ENCODE results near the gene USP9Y.
A peak's percentile ranks its signal among the peaks of the same experiment; 100 is the strongest.

USP9Y gene

DNA sequence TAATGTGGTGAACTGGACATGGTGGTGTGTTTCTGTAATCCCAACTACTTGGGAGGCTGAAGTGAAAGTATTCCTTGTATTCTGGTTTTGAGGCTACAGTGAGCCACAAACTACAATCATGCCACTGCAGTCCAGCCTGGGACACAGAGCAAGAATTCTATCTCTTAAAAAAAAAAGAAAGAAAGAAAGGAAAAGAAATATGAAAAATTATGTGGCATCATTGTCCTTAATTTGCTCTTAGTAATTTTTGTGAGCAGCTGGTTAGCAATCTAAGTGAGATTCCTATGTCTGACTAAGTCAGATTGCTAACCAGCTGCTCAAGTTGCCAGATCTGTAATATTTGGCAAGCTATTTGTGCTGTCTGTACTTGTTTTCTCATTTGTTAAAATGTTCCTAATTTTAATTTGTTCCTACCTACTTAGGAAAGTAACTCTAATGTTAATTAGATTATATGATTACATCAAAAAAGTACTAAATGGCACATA is 154.8 kb downstream of the USP9Y start:
- Mint-ChIP-seq H3K4me3 (no peak overlapping the region), H3K27ac (no peak overlapping the region), H3K4me1 (no peaks in the 10 kb centered on the region), H3K9me3 (no peaks in the 10 kb centered on the region), H3K36me3 (peaks cover 15% of the 10 kb centered on the region), H3K27me3 (no peaks in the 10 kb centered on the region)
- no peak for ATAC-seq

DNA sequence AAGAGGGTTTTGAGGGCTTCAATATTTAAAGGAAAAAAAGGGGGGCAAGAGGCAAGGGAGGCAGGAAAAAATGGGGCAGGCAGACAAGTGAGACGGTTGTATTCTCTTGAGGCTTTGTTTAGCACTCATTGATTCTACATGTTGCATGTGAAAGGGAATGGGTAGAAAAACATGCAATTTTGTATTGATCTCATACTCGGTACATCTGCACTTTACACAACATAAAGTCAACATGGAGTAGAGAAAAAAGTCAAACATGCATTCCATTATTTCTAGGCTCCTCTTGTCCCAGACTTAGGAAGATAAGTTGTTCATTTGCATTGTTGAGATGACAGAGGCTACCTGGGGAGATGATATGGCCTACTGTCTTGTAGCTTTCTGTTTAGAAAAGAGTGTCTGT is 166.9 kb downstream of the USP9Y start:
- Mint-ChIP-seq H3K36me3 (peaks cover 14% of the 10 kb centered on the region), H3K4me3 (no peak overlapping the region), H3K4me1 (no peaks in the 10 kb centered on the region), H3K27me3 (no peaks in the 10 kb centered on the region), H3K9me3 (no peaks in the 10 kb centered on the region), H3K27ac (no peak overlapping the region)
- no peak for ATAC-seq

DNA sequence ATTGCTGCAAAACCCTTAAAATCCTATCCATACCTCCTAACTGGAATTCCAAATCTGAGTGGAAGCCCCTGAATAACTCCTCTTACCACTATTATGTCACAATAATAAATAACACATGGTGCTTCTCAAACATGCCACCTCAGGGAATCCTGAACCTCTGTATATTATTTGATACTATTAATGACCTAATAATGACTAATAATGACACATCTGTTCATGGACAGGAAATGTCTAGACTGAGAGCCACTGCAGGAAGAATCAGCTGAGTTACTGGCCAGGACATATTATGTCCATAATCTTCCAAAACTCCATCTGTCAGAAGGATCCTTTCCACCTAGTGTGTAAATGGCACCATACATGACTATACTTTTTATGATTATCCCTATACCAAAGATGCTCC is 195.9 kb downstream of the USP9Y start:
- Mint-ChIP-seq H3K36me3 (no peaks in the 10 kb centered on the region), H3K4me1 (no peaks in the 10 kb centered on the region), H3K9me3 (no peaks in the 10 kb centered on the region), H3K27me3 (no peaks in the 10 kb centered on the region), H3K27ac (no peak overlapping the region), H3K4me3 (no peak overlapping the region)
- no peak for ATAC-seq

DNA sequence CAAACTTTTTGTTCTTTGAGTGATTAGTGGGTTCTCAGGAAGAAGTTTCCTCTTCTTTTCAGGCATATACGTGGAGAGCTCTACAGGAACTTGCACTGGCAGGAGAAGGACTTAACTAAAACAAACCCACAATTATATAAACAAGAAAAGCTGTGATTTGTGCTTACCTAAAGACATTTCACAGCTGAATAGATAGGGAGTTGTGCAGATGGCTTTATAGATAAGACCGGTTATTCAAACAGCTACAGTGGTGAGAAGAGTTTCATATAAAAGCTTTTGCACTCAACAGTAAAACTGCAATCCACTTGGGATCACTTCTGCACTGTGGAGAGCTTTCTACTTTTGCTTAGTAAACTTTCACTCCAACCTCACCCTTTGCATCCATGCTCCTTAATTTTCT is 197.6 kb downstream of the USP9Y start:
- H3K27me3 Mint-ChIP-seq: no peaks in the 10 kb centered on the region
- H3K36me3 Mint-ChIP-seq: no peaks in the 10 kb centered on the region
- ATAC-seq: no peak
- no peaks in the 10 kb centered on the region for H3K4me1 Mint-ChIP-seq
- no peak overlapping the region for H3K27ac Mint-ChIP-seq
- no peaks in the 10 kb centered on the region for H3K9me3 Mint-ChIP-seq
- H3K4me3 Mint-ChIP-seq: no peak overlapping the region

DNA sequence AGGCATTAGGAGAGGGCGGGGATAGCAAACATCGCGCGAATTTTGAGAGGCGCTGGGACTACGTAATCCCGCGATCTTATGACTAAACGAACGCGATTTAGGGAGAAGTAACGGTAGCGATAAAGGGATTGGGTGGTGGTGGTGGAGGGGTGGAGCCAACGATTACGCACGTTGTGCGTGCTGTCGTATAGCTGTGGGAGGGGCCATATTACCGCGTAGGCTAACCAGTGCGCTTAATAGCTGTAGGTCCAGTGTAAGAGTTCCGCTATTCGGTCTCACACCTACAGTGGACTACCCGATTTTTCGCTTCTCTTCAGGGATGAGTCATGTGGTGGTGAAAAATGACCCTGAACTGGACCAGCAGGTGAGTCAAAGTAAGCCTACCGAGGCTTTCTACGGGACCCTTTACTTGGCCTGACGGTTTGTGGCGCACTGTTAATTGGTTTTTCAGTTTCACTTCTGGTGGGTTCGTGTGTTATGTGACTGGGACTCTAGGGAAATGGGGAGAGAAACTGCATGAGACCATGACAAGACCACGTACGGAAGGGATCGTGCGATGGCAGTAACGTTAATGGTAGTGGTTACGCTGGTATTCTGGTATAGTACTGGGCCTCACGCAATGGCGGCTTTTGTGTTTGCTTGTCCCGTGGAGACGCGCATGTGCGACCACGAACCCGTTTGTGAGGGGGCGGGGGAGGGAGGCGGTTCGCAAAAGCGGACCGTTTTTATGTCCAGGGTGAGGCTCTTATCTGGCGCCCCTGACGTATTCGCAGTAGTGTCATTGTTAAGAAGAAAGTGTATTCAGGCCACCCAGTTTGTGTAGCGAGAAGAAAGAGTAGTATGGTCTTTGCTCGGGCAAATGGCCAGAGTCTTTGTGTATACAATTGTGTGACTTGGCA is 203.8 kb downstream of the USP9Y start, which contains the start of gene DDX3Y:
Gene DDX3Y, plus strand, starts transcription at position 251 of the 899 bp plus-strand sequence. Its CDS starts 69 bp downstream, at position 320.
- Mint-ChIP-seq H3K4me3 (peak within 1 kb of the TSS; percentile 99), H3K36me3 (peaks cover 11% of the 10 kb centered on the region), H3K4me1 (peaks cover 13% of the 10 kb centered on the region), H3K27me3 (no peaks in the 10 kb centered on the region), H3K27ac (peak within 1 kb of the TSS; percentile 100), H3K9me3 (no peaks in the 10 kb centered on the region)
- ATAC-seq: peak; percentile 97

DNA sequence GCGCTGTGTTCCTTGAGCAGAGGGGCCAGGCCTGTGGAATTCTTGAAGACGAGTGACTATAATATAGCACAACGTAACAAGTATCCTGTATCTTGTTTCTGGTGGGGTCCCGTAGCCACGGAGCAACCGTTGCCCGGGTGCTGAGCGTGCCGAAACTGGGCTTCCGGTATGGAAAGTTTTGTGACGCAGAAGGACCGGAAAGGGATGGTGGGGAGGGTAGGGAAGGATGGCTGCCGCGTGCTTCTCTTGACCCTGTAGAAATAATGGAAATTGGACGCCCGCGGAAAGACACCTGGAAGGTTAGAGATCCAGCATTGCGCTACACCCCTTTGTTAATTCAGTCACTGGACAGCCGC is 204.5 kb downstream of the USP9Y start:
- ATAC-seq: peak; percentile 82
- peaks cover 17% of the 10 kb centered on the region for H3K36me3 Mint-ChIP-seq
- H3K4me3 Mint-ChIP-seq: peak overlapping the region; percentile 99
- H3K9me3 Mint-ChIP-seq: no peaks in the 10 kb centered on the region
- peaks cover 18% of the 10 kb centered on the region for H3K4me1 Mint-ChIP-seq
- H3K27me3 Mint-ChIP-seq: no peaks in the 10 kb centered on the region
- peak overlapping the region; percentile 100 for H3K27ac Mint-ChIP-seq

DNA sequence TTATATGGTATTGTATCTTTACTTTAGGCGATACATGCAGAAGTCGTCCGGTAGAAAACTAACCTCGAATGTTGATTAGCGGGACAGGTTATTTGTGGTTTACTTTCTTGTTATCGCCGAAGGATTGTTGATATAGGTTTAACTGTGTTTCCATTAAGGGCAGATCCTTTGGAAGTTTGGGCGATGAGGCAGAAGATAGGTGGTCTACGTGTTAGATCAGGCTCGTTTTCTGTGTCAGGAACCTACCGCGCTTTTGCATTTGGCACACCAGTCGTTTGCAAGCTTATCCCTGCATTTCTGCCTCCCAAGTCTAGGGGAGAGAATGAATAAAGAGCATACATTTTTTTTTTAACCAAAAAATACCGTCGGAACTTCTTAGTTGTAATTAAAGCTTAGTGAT is 204.9 kb downstream of the USP9Y start:
- Mint-ChIP-seq H3K9me3 (no peaks in the 10 kb centered on the region), H3K27ac (peak overlapping the region; percentile 100), H3K27me3 (no peaks in the 10 kb centered on the region), H3K36me3 (peaks cover 20% of the 10 kb centered on the region), H3K4me3 (peak overlapping the region; percentile 99), H3K4me1 (peaks cover 18% of the 10 kb centered on the region)
- ATAC-seq: no peak

Data from stimulated activated memory B cell treated with anti-CD40 and anti-IgM and Interleukin-4, amounts not matched to agents 10 μg/mL and 1 μg/mL and 100 μg/mL, for 72 hours (primary cell).